Measurements from ENCODE around the gene ACY1. TPM values are rescaled to one million over a fixed set of nuclear protein-coding genes. Genes with fewer than 3 reads are reported as not detected.

ACY1 gene
- total and polyA plus RNA-seq, 2 of the 13 experiments (the other 11 are each of a cell fraction or from before 2014, with no cell fraction given): 113 to 162 TPM

GRCh38 chr3:52029535-52029934, 46.2 kb downstream of the ACY1 start (continued):
- 0 out of 2 replicates have a peak, but pooled peaks have one; percentile 22 for TF ChIP-seq ARID5B (CRISPR knock-in tag; IDR thresholded peaks at IDR 0.05)
- no peak for TF ChIP-seq ZNF335 (CRISPR knock-in tag; IDR thresholded peaks at IDR 0.05)
- no peak for TF ChIP-seq ZNF234 (CRISPR knock-in tag; conservative IDR thresholded peaks at IDR 0.05)
- TF ChIP-seq ZNF598 (CRISPR knock-in tag; IDR thresholded peaks at IDR 0.05; ENCODE audit: borderline replicate concordance): no peak
- TF ChIP-seq CCDC6 (CRISPR knock-in tag; IDR thresholded peaks at IDR 0.05): no peak
- TF ChIP-seq ZNF564 (CRISPR knock-in tag; IDR thresholded peaks at IDR 0.05): no peak
- no peak for TF ChIP-seq NR2C2 (CRISPR knock-in tag; IDR thresholded peaks at IDR 0.05; ENCODE audit: borderline replicate concordance)
- TF ChIP-seq NR2F1 (CRISPR knock-in tag; IDR thresholded peaks at IDR 0.05): 0 out of 4 replicates have a peak, but pooled peaks of 1 of the 2 experiments have one; percentile 51
- no peak for TF ChIP-seq MAFF (IDR thresholded peaks at IDR 0.05; ENCODE audit: low read depth, low read length)
- no peak for TF ChIP-seq CCAR2 (optimal IDR thresholded peaks at IDR 0.05; ENCODE audit: low read depth, low read length)
- TF ChIP-seq PITX1 (CRISPR knock-in tag; IDR thresholded peaks at IDR 0.05): no peak
- no peak for TF ChIP-seq CENPT (CRISPR knock-in tag; IDR thresholded peaks at IDR 0.05; ENCODE audit: low read depth)
- TF ChIP-seq ZNF775 (CRISPR knock-in tag; IDR thresholded peaks at IDR 0.05; ENCODE audit: borderline replicate concordance): no peak
- TF ChIP-seq ZBTB1 (CRISPR knock-in tag; IDR thresholded peaks at IDR 0.05; ENCODE audit: borderline replicate concordance): no peak
- no peak for TF ChIP-seq RBM22 (optimal IDR thresholded peaks at IDR 0.05; ENCODE audit: low read length)
- TF ChIP-seq THAP8 (CRISPR knock-in tag; IDR thresholded peaks at IDR 0.05; ENCODE audit: borderline replicate concordance): no peak
- TF ChIP-seq ZNF883 (CRISPR knock-in tag; IDR thresholded peaks at IDR 0.05; ENCODE audit: not compliant biosample characterization): no peak
- TF ChIP-seq MNT (IDR thresholded peaks at IDR 0.05): peak; percentile 87
- no peak for TF ChIP-seq ZNF737 (CRISPR knock-in tag; IDR thresholded peaks at IDR 0.05; ENCODE audit: borderline replicate concordance)
- no peak for TF ChIP-seq ZNF550 (CRISPR knock-in tag; IDR thresholded peaks at IDR 0.05; ENCODE audit: borderline replicate concordance)
- no peak for TF ChIP-seq MYNN (CRISPR knock-in tag; IDR thresholded peaks at IDR 0.05; ENCODE audit: low read depth)
- TF ChIP-seq TP53 (CRISPR knock-in tag; conservative IDR thresholded peaks at IDR 0.05): no peak
- no peak for TF ChIP-seq ZFX (CRISPR knock-in tag; IDR thresholded peaks at IDR 0.05; ENCODE audit: low read depth)
- TF ChIP-seq HOMEZ (CRISPR knock-in tag; IDR thresholded peaks at IDR 0.05; ENCODE audit: low read depth): no peak

All from HepG2 (cell line).